NCI-H345 treated with DMSO at 0.1 percent for 48 hours (cell line): ENCODE data around the gene PMP22.
"Not testable (repeated sequence)": the region's sequence is repeated elsewhere in the genome, so short reads cannot be mapped to it uniquely, and the experiment has no call there.

ENCODE experiments used
- DNase-seq: peaks from one replicate; lab custom pipeline; 2025; ENCODE audit not compliant: unreplicated experiment; lab: John Stamatoyannopoulos, UW

PMP22 gene

DNA sequence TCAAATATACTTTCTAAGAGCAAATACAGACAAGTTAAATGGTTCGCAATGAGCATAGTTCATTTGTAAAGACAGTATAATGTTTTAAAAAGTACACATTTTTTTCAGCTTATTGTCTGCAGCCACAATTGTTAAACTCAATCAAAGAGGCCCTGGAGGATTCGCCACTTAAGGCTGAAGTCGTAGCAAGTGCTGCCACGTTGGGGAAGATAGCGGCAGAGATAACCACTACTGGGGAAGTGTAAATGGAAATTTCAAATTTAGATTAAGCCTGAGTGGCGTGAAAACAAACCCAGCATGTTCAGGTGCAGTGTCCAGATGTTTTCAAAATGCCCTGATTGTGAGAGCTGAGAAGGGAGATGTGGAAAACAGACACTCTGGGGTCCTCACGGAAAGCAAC lies 8.4 kb downstream of the PMP22 start:
- DNase-seq, result no peak

DNA sequence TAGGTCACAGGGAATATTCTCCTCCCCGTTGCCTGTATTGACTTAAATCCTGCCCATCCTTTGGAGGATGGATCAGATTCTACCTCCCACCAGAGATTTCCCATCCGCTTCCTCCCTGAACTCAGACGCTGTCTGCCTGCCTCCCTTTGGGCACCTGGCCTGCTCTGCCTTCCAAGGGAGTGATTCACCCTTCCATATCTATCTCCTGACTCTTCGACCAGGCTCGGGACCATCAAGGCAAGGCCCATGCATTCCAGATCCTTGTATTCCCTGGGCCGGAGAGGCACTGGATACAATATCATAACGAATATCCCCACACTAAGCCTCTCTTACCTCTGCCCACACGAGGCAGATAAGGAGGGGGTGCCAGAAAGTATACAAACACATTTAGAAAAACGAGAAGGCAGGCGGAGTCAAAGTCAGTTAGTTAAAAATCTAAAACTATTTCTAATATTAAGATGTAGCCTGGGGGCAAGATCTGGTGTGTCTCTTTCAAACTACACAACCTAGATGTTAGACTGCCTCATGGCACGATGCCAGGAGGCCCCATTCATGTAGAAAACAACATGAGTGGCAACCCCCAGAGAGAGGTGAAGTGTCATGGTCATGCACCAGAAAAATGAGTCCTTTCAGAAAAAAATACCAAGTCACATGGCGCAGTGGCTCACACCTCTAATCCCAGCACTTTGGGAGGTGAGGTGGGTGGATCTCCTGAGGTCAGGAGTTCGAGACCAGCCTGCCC lies 9.2 kb downstream of the PMP22 start:
- DNase-seq, result no peak

DNA sequence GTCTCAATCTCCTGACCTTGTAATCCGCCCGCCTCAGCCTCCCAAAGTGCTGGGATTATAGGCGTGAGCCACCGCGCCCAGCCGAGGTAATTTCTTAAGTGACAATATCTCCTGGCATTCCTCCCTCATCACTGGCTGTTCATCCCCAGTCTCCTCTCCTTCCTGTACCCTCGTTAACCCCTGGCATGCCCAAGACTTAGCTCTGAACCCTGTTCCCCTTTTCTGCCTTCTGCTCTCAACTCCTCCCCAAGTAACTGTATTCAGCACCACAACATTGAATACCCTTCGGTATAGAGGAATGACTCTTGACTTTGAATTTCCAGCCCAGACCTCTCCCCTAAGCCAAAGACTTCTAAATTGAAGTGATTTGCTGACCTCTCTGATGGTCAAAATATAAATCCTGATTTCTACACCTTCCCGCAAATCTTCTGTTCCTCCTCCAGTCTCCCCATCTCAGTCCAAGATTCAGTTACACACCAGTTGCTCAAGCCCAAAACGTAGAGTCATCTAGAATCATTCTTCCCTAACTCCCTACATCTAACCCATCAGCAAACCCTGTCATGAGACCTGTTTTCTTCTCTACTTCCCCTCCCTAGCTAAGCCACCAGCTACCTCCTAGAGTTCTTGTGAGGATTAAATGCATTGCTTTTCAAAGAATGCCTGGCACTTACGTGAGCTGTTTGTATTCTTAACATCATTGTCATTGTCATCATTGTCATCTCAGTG lies 14.8 kb downstream of the PMP22 start:
- no peak for DNase-seq

DNA sequence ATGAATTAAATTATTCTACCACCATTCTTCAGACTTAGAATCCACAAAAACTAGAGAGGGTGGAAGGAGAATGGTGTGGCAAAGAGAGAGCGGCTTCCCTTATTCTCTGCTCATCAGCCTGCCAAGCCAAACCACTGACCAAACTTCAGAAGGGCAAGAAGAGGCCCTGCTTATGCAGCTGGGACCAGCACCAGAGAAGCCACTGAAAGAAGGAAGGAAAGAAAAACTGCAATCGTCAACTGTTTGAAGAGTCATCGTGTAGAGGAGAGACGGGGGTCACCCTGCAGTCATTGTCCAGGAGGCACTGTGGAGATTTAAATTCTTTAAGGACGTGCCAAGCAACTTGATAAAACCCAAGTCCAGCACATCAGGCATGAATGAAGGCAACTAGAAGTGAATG lies 15.6 kb downstream of the PMP22 start:
- no peak for DNase-seq

DNA sequence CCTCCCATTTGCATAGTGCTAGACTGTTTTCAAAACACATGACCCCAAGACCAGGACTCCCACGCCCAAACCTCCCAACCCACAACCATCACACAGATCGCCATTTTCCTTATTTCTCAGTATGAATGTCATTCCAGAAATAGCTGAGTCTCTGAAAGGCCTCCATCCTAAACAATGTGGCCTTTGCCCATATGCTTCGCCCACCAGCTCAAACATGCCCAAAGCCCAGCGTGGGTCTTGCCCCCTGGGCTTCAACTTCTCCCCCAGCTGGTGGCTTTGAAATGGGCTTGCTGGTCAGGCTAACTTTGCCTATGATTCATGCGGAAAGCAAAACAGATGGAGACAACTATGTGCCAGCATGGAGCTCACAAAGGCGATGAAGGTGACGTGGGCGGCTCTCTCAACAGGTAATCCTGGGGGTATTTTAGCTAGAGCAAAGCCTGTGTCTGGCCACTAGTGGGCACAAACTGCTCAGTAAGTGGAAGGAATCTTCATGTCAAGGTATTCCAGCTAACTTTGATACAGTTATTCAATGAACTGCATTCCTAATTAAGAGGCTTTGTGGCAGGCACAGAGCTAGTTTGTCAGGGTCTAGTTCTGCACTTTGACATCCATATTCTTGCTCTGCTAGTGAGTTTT lies 17.1 kb downstream of the PMP22 start:
- DNase-seq, result no peak

DNA sequence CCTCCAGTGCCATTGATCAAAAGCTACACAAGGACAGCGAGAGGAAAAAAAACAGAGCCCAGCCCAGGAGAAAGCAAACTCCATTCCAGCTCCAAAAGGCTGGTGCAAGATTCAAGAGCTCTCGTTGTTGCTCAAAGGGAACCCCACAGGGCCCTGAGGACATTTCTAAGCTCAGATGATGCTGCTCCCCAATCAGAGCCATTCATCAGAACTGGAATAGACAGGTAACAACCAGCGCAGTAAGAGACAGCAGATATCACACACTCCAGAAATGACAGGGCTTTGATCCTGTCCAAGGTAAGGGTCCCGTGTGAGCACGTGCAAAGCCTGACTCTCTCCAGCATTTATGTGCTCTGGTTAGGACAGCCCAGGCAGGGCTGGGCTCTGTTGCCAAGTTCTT lies 20.1 kb downstream of the PMP22 start:
- no peak for DNase-seq

DNA sequence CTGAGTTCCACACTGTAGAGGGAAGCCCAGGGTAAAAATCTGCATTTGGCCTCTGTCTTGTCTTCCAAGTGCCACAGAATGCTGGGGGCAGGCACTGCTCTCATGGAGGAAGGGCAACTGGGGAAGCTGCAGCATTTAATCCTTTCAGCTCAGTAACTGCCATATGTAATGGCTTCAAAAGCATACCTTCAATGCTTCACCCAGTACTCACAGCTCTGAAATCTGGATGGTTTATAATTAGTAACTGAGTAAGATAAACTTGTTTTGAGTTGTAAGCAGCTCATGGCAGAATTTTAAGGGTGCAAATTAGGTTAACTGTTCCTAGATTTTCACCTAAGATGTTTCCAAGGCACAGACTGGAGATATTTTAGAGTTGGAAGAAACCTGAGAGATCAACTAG lies 24.5 kb downstream of the PMP22 start:
- no peak for DNase-seq

DNA sequence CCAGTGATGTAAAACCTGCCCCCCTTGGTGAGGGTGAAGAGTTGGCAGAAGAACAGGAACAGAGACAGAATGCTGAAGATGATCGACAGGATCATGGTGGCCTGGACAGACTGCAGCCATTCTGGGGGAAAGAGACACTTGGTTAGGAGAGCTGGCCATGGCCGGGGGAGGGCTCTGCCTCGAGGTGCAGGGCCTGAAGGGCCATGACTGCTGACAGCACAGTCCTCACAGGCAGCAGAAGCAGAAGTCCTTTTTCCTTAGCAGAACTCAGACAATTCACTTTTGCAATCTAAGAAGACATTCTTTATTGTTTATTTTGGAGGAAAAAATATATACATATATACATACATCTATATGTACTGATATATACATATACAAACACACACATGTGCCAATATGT lies 25.6 kb downstream of the PMP22 start:
- DNase-seq, result no peak

DNA sequence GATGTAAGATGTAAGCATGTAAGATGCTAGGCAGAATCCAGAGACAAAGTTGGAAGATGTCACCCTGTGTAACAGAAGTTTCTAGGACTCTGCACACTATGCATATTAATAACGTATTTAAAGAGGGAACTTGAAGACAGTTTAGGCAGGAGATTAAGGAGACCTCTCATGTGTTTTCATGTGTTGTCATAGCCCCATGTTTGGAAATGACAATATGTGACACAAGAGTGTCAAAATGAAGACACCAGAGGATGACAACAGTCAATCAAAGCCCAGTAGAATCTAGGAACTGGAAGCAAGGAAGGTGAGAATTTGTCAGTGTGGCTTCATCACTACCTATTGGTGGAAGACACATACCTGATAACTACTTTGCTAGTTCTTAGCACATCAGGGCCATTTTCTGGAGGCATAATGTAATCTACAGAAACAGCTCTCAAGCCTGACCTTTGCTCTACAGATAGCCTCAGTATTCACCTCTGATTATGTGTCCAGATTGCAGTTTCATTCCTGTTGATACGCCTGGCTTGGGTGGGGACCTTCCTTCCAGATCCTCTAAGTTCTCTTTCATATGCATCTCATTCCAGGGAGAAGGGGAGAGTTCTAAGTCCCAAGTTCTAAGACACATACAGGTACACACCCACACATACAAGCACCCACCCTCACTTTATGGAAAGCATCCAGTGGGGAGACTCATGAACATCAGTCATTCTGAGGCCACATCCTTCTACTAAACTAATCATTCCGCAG lies 26.3 kb downstream of the PMP22 start:
- DNase-seq, result no peak

DNA sequence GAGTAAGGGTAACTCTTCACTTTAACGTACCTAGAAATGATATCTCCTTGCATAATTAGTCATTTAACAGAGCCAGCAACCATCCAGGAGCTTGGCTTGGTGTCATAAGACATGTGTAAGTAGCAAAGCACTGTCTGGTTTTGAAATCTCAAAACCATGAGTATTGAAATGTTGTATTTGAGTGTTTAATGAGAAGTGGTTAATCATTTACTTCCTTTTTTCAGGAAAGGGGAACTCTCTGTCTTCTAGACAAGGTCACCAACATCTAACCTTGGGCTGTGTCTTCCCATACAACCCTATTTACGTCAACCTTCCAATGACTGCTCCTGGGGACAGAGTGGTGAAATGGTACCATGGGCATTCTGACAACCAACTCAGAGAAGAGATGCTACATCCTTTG lies 27.1 kb downstream of the PMP22 start:
- no peak for DNase-seq

DNA sequence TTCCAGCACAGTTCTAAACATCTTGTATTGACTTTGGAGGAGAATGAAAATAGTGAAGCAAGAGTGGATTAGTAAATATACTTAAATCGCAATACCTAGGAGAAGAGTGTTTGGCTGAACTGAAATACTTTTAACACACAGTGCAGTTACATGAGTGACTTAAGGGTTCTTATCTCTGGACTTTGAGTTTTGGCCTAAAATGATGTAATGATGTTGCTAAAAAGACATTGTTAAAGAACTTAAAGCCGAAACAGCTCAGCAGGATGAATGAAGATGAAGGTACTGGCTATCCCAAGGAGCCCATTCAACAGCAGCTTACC lies 28.1 kb downstream of the PMP22 start:
- DNase-seq, result no peak

DNA sequence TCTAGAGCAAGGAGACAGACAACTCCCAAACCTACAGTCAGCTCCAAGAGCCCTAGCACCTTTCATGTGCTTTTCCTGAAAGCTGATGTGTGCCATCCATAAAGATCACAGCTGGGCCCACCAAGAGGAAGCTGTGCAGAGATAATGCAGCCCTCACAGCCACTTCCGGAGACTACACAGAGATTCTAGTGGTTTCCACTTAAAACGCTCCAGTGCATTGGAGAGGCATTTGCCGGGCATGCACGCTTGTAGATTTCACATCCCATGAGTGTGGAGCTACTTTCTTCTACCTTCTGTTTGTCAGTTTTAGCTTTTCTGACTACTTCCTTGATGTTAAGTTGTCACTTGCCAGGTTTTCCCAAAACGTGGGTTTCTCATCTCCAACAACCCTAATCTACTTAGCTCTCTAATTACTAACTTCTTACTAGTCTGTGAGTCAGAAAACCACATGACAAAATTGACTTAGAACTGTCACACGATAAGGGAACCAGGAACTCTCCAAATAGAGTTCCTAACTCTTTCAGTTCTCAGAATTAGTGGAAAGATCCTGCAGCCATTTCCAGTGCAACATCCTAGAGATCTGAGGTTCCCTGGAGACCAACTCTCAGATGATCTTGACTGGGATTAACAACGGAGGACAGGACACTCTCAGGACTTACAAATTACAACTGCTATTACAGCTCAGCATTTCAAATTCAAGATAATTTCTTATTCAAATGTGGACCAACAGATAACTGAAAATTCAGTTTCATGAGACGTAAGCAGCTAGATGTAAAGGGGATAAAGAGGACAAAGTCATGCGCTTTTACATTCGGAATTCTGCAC lies 28.6 kb downstream of the PMP22 start:
- no peak for DNase-seq

DNA sequence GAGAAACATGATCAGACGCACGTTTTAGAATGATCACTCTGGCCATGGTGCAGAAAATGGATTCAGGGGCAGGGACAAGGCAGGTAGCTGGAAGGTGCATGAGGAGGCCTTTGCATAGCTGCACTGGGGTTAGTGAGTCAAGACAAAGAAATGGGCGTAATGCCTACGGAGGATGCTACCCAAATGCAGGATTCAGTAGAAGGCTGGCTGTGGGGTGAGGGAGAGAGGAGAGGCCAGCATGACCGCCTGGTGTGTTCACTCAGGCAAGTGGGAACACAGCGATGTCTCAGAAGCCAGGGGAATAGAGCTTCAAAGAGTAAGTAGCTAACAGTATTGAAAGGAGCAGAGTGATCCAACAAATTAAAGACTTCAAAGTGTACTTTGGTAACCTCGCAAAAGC lies 31.2 kb downstream of the PMP22 start:
- DNase-seq, result no peak

DNA sequence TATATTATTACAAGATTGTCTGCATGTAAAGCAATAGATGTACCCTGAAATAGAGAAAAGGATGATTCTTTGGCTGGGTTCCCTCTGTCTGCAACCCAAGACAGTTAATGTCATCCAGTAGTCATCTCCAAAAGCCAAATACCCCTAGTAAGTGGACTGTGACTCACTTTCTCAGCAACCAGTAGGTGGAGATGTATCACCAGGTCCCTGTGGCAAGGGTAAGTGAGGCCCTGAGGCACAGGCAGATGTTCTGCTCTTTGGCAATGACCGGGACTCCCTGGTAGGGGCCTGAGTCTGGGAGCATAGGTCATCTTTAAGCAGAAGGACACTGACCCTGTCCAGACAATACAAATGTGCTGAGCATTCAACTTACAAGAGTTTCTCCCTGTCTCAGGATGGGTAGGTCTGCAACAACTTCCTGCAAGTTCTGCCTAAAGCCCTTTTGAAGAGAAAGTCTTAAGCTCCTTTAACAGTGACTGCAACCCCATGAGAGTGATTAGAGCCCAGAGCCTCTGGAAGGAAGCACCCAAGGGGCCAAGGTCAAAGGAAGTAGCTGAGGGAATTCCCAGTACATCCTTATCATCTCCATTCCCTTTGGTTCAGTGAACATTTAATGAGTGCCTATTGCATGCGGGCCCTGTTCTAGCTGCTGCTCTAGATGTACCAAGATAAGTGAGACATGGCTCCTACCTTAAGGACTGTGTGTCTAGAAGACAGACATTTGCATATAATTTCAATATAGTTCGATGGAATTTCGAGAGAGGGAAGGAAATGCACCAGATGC lies 31.9 kb downstream of the PMP22 start:
- no peak for DNase-seq

DNA sequence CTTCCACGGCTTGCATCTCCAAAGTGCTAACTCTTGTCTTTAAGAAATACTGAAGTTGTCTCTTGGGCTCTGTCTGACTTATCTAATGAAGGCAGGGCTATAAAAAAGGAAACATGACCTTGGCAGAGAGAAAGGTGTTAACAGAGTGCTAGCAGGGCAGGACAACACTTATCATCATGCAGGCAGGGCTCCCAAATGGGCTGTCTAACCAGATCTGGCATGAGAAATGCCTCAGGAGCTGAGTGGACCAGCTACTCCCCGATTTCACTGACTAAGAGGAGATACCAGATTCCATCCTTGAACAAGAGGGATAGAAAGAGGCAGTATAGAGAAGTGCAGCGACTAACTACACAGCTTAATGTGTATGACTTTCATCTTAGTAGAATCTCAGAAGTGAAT lies 32.6 kb downstream of the PMP22 start:
- DNase-seq, result no peak

DNA sequence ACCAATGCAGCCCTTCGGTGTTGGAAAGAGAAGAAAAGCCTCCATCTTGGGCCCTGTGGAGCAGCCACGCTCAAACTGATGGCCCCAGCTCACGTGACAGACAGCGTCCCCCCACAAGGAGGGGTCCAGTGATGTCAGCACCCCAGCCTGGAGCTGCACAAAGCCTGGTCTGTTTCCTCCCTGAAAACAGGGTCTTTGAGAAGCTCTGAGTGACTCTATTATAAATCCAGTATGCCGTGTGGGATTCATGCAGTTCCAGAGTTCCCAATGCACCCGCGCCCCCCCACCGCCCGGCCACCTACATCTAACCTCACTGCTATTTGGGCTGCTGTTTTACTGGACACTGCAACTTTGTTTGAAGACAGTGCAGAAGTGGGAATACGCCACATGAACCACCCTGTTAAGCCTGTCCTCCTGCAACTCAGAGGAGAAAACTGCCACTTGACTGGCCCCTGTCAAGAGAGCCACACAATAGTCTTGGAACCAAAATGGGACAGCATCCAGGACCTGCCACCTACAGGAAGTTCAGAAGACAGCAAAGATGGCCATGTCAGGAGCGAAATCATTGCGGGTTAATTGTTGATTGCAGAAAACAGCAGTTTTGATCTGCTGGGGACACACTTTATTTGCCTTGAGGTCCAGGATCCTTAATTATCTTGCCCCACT lies 33.1 kb downstream of the PMP22 start:
- no peak for DNase-seq

DNA sequence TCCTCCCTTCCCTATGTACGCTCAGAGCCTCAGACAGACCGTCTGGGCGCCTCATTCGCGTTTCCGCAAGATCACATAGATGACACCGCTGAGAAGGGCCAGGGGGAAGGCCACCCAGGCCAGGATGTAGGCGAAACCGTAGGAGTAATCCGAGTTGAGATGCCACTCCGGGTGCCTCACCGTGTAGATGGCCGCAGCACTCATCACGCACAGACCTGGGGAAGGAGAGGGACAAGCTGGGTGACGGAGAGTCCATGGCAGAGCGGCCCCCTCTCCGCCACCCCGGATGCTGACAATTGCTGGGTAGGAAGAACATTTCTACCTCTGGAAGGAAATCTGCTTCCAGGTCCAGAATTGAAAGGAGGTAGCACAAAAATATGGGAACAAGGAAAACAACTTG lies 34.3 kb downstream of the PMP22 start:
- no peak for DNase-seq

DNA sequence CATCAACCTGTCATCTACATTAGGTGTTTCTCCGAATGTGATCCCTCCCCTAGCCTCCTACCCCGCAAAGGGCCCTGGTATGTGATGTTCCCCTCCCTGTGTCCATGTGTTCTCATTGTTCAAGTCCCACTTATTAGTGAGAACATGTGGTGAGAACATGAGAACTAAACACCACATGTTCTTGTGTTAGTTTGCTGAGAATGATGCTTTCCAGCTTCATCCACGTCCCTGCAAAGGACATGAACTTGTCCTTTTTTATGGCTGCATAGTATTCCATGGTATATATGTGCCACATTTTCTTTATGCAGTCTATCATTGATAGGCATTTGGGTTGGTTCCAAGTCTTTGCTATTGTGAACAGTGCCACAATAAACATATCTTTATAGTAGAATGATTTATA lies 43.3 kb downstream of the PMP22 start:
- not testable (repeated sequence) for DNase-seq

DNA sequence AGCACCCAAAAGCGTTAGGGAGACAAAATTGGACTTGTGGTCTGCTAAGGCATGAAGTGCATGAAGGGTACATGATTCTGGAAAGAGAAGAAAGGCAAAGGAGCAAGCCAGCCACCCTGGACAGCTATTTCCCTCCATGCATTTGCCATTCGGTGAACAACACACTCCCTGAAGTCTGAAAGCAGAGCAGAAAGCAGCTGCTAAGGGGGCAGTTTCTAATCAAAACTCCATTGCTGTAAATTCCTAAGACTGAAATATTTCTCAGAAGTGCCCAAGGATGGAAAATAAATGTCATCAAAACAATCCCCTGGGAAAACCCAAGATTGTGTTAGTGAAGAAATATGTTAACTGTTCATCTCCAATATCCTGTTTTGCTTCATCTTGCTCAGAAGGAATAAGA lies 44.3 kb downstream of the PMP22 start:
- no peak for DNase-seq

DNA sequence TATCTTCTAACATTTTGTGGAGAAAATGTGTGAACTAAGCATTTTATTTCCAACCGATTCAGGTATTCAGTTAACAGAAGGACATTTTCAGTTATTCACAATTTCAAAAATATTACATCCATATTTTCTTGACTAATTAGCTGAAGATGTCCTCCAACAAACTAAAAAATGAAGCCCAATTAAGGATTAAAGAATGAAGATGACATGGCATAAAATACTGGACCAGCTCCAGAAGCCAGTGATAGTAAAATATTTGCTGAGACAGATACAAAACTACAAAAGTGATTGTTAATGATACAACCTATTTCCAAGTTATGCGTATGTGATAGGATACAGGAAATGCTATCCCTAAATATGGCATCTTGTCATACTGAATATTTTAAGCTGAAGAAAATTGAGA lies 48.6 kb downstream of the PMP22 start:
- no peak for DNase-seq
